Tibial nerve (tissue), 4 donors: Measurements from ENCODE around the gene ID2. TPM values are rescaled to one million over a fixed set of nuclear protein-coding genes. Genes with fewer than 3 reads are reported as not detected.

Experiments
- DNase-seq, 2 donors: peaks; one replicate each; pipeline ENCODE4 v3.0.0-alpha.2; 2019; ENCODE audit warnings: low spot score in 2 of 2
- H3K27ac ChIP-seq, 4 donors: fragments of 200-600 bp; sonication (generic) in 3 of 4; one replicate each; pipeline ENCODE4 v1.5.1; 2017 to 2019; ENCODE audit warnings: mild to moderate bottlenecking in 1 of 4
- H3K27me3 ChIP-seq, 2 donors: fragments of 200-600 bp; sonication (generic) in 1 of 2; one replicate each; pipeline versions ENCODE4 v1.5.1 to v1.6.0; 2017 to 2019
- H3K36me3 ChIP-seq, 3 donors: fragments of 200-600 bp; sonication (generic); one replicate each; pipeline ENCODE4 v1.5.1; 2018 to 2019
- H3K4me1 ChIP-seq, 4 donors: fragments of 200-600 bp; sonication (generic) in 3 of 4; one replicate each; pipeline ENCODE4 v1.5.1; 2017 to 2019
- H3K4me3 ChIP-seq, 4 donors: fragments of 200-600 bp; sonication (generic) in 3 of 4; one replicate each; pipeline ENCODE4 v1.5.1; 2017 to 2019; ENCODE audit warnings: mild to moderate bottlenecking in 1 of 4, moderate library complexity in 1 of 4
- H3K9me3 ChIP-seq, 4 donors: fragments of 200-600 bp; sonication (generic) in 3 of 4; one replicate each; pipeline ENCODE4 v1.5.1; 2017 to 2019
- CTCF ChIP-seq, 5 experiments: fragments of 200-600 bp in 3 of 5; fragments of 450-650 bp in 2 of 5; sonication (generic) in 3 of 5; IDR thresholded peaks; one replicate each; pipeline ENCODE4 v1.5.1; 2016 to 2019; ENCODE audit warnings: antibody characterized with exemption in 5 of 5, mild to moderate bottlenecking in 3 of 5, moderate library complexity in 2 of 5
- EP300 ChIP-seq, 2 donors: sonication (generic); formaldehyde crosslinking; IDR thresholded peaks; one replicate each; pipeline ENCODE4 v1.6.1; 2017; ENCODE audit warnings: antibody characterized with exemption in 2 of 2, mild to moderate bottlenecking in 1 of 2
- POLR2A ChIP-seq, 2 donors: fragments of 450-650 bp; IDR thresholded peaks; one replicate each; pipeline ENCODE4 v1.6.1; 2017; ENCODE audit warnings: antibody characterized with exemption in 2 of 2, mild to moderate bottlenecking in 2 of 2, moderate library complexity in 2 of 2
- WGBS, 2 donors: methylation state at CpG; one replicate each; pipeline ENCODE4 v1.1.5; 2018; 5-methylcytosine and 5-hydroxymethylcytosine counted together
- total RNA-seq, 4 donors: library from RNA; depleted of rRNA; stranded (reverse); fragments of >200 nt; gene quantifications; one replicate each; pipeline ENCODE4 v1.1.0, GENCODE V29; 2016

ID2 gene, protein sequence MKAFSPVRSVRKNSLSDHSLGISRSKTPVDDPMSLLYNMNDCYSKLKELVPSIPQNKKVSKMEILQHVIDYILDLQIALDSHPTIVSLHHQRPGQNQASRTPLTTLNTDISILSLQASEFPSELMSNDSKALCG
- total RNA-seq = 100 to 1,000 TPM; 145 to 208 (median 166) TPM

DNA sequence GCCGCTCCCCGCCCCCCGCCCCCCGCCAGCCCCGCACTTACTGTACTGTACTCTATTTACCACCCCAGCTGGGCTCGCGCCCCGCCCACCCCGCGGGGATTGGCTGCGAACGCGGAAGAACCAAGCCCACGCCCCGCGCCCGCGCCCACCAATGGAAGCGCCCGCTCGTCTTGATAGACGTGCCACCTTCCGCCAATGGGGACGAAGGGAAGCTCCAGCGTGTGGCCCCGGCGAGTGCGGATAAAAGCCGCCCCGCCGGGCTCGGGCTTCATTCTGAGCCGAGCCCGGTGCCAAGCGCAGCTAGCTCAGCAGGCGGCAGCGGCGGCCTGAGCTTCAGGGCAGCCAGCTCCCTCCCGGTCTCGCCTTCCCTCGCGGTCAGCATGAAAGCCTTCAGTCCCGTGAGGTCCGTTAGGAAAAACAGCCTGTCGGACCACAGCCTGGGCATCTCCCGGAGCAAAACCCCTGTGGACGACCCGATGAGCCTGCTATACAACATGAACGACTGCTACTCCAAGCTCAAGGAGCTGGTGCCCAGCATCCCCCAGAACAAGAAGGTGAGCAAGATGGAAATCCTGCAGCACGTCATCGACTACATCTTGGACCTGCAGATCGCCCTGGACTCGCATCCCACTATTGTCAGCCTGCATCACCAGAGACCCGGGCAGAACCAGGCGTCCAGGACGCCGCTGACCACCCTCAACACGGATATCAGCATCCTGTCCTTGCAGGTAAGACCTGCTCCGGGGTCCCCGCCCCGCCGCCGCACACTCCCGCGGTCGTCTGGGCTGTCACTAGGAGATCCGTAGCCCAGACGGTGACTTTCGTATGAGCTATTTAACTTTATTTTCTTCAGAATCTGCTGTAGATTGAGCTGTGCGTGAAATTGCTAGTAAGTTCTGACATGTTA, at the start of gene ID2:
Gene ID2, plus strand, starts transcription at position 271 of the 907 bp plus-strand sequence. Its CDS starts 110 bp downstream, at position 381.
- Histone ChIP-seq H3K27me3 (peaks cover 0 to 2% of the 10 kb centered on the region in 2 donors), H3K27ac (peak within 1 kb of the TSS; percentile 70 to 98 (median 98)), H3K4me1 (peaks cover 0 to 52% (median 11%) of the 10 kb centered on the region in 4 donors), H3K36me3 (no peaks in the 10 kb centered on the region), H3K4me3 (peak within 1 kb of the TSS; percentile 59 to 78 (median 74)), H3K9me3 (no peaks in the 10 kb centered on the region)
- peak; percentile 97 to 99 for DNase-seq
- TF ChIP-seq EP300 (IDR thresholded peaks at IDR 0.05) = peak; percentile 45 to 100
- peak in 1 of 5 experiments; percentile 46 for TF ChIP-seq CTCF (IDR thresholded peaks at IDR 0.05)
- TF ChIP-seq POLR2A (IDR thresholded peaks at IDR 0.05) = peak; percentile 91 to 99
- 0 to 1% methylated on average over 31 to 33 of the region's 70 CpGs for WGBS, 2 donors

- TF ChIP-seq POLR2A (IDR thresholded peaks at IDR 0.05) (no peak), EP300 (IDR thresholded peaks at IDR 0.05) (no peak), CTCF (IDR thresholded peaks at IDR 0.05) (no peak)
- H3K36me3 ChIP-seq = no peaks in the 10 kb centered on the region
- 87 to 91% methylated on average over 11 of the region's 11 CpGs for WGBS, 2 donors
- no peak overlapping the region for H3K4me3 ChIP-seq
- H3K27me3 ChIP-seq = no peaks in the 10 kb centered on the region
- no peak overlapping the region for H3K27ac ChIP-seq
- peaks cover 0 to 17% (median 4%) of the 10 kb centered on the region in 4 donors for H3K4me1 ChIP-seq
- DNase-seq = no peak
- H3K9me3 ChIP-seq = no peaks in the 10 kb centered on the region
Observed at GRCh38 chr2:8632755-8633154, 49.1 kb upstream of the ID2 start.

DNA sequence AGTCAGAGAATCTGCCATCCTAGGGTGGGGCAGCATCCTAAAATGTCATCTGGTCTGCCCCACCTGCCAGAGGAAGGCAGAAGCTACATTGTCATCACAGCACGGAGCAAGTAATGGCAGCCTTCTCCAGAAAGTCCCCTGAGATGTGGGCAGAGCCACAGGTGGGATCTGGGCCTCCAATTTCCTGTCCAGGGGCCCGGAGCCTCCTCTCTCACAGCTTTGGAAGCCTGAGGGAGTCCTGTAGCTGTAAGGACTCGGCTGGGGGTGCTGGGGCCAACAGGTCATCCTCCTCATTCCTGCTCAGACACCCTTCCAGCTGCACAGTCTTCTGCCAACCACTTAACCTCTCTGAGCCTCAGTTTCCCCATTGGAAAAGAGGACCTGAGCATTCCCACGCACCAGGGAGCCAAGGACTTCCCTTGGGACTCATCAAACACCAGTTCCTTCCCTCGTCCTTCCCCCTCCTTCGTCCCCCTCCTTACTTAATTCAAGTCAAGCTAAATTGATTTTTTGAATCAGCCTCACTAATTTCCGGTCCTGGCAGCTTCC, 48.6 kb upstream of the ID2 start:
- Histone ChIP-seq H3K9me3 (no peaks in the 10 kb centered on the region), H3K4me1 (peaks cover 0 to 17% (median 4%) of the 10 kb centered on the region in 4 donors), H3K4me3 (no peak overlapping the region), H3K27ac (no peak overlapping the region), H3K27me3 (no peaks in the 10 kb centered on the region), H3K36me3 (no peaks in the 10 kb centered on the region)
- 57 to 63% methylated on average over 7 of the region's 7 CpGs for WGBS, 2 donors
- DNase-seq = no peak
- TF ChIP-seq EP300 (IDR thresholded peaks at IDR 0.05) (no peak), CTCF (IDR thresholded peaks at IDR 0.05) (no peak), POLR2A (IDR thresholded peaks at IDR 0.05) (no peak)

DNA sequence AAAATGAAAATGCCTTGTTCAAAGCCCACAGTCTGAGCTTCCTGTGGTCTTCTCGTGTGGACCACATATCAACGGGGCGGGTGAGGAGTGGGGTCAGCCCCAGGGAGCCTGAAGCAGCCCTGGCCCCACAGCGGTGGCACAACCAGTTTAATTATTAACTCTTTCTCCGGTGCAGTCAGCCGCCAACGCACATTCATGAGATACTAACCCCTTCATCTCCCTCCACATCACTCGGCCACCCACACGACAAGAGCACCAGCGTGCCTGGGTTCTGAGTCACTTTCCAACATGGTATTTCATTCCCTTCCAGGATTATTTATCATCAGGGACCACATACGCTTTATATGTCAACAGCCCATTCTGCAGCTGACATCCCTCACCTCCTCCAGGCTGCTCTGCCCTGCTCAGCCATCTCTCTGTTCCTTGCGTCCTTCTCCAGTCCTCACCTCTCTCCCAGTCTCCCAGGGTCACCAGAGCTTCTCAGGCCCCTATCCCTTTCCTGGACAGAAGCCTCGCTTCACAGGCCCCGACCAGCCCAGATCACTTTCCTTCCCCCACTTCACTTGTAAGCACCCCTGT, 48.0 kb upstream of the ID2 start:
- Histone ChIP-seq H3K9me3 (no peaks in the 10 kb centered on the region), H3K27me3 (no peaks in the 10 kb centered on the region), H3K4me1 (peaks cover 0 to 17% (median 4%) of the 10 kb centered on the region in 4 donors), H3K27ac (peak overlapping the region in 1 of 4 donors; percentile 2), H3K4me3 (no peak overlapping the region), H3K36me3 (no peaks in the 10 kb centered on the region)
- 58 to 70% methylated on average over 14 of the region's 14 CpGs for WGBS, 2 donors
- no peak for TF ChIP-seq EP300 (IDR thresholded peaks at IDR 0.05)
- no peak for TF ChIP-seq POLR2A (IDR thresholded peaks at IDR 0.05)
- no peak for TF ChIP-seq CTCF (IDR thresholded peaks at IDR 0.05)
- DNase-seq = no peak
